Measurements from ENCODE around the gene LAMC1. TPM values are rescaled to one million over a fixed set of nuclear protein-coding genes. Genes with fewer than 3 reads are reported as not detected.

LAMC1 gene
- total and polyA plus RNA-seq, 10 of the 15 experiments (the other 5 are each of a cell fraction or from before 2014, with no cell fraction given): 4.6 to 51.4 (median 25.6) TPM

- peak; percentile 34; the same call in 1 of the 2 replicates for TF ChIP-seq JUNB (IDR thresholded peaks at IDR 0.05)
- TF ChIP-seq HDAC6 (IDR thresholded peaks at IDR 0.05; ENCODE audit: unreplicated experiment): no peak
- TF ChIP-seq EZH2 (IDR thresholded peaks at IDR 0.05; ENCODE audit: borderline replicate concordance, control insufficient read depth, low read depth, low read length): no peak
- no peak for TF ChIP-seq SPI1 (IDR thresholded peaks at IDR 0.05; ENCODE audit: borderline replicate concordance, insufficient read depth, low read depth, low read length)
- TF ChIP-seq ZNF622 (IDR thresholded peaks at IDR 0.05): no peak
- TF ChIP-seq CUX1 (IDR thresholded peaks at IDR 0.05; ENCODE audit: insufficient replicate concordance, low read depth, low read length): no peak
- TF ChIP-seq SMAD1 (IDR thresholded peaks at IDR 0.05; ENCODE audit: low read depth, partially characterized antibody): no peak
- TF ChIP-seq RAD21 (IDR thresholded peaks at IDR 0.05; ENCODE audit: insufficient read depth, low read depth, low read length): no peak
- TF ChIP-seq CREB1 (IDR thresholded peaks at IDR 0.05; ENCODE audit: low read depth): no peak
- no peak for TF ChIP-seq ATF3 (IDR thresholded peaks at IDR 0.05; ENCODE audit: borderline replicate concordance, extremely low read depth, low read depth, low read length)
- TF ChIP-seq ZNF24 (IDR thresholded peaks at IDR 0.05): peak; percentile 66
- TF ChIP-seq NBN (IDR thresholded peaks at IDR 0.05): 0 out of 2 replicates have a peak, but pooled peaks have one; percentile 29
- no peak for TF ChIP-seq NR2C1 (IDR thresholded peaks at IDR 0.05)
- no peak for TF ChIP-seq MTA3 (IDR thresholded peaks at IDR 0.05; ENCODE audit: borderline replicate concordance, low read length)
- TF ChIP-seq SP1 (IDR thresholded peaks at IDR 0.05; ENCODE audit: low read depth, low read length): no peak
- 0 out of 4 replicates have a peak, but pooled peaks of 1 of the 2 experiments have one; percentile 11 for TF ChIP-seq ETV6 (conservative IDR thresholded peaks at IDR 0.05 in 1 of 2, IDR thresholded peaks at IDR 0.05 in 1 of 2; ENCODE audit: borderline replicate concordance in 1 of 2, low read depth in 1 of 2)
- no peak for TF ChIP-seq EGR1 (IDR thresholded peaks at IDR 0.05; ENCODE audit: borderline replicate concordance in 1 of 2, low read depth in 2 of 2, low read length in 2 of 2)
- no peak for TF ChIP-seq CBX3 (IDR thresholded peaks at IDR 0.05; ENCODE audit: borderline replicate concordance, low read depth)
- no peak for TF ChIP-seq ZBTB4 (CRISPR knock-in tag; IDR thresholded peaks at IDR 0.05)
- TF ChIP-seq RELA (IDR thresholded peaks at IDR 0.05; ENCODE audit: borderline replicate concordance, partially characterized antibody): peak; percentile 96
- no peak for TF ChIP-seq NFXL1 (IDR thresholded peaks at IDR 0.05; ENCODE audit: borderline replicate concordance)
- TF ChIP-seq KLF5 (IDR thresholded peaks at IDR 0.05; ENCODE audit: partially characterized antibody): no peak
Measured at GRCh38 chr1:183180634-183181056, 157.4 kb downstream of the LAMC1 start (continued).
